SK-N-SH treated with all-trans-retinoic acid at 6 μM for 48 hours (cell line): ENCODE results near the gene NPTXR.

Experiments used
- ATAC-seq: fragments of 200-7000 bp; cut with Tn5 transposase; 3 replicates; pipeline ENCODE4 v1.9.1; 2020; ENCODE audit warnings: mild to moderate bottlenecking, moderate library complexity
- CSDC2 ChIP-seq: fragments of 250-450 bp; sonication (Bioruptor Pico); IDR thresholded peaks from 2 replicates; pipeline ENCODE4 v1.5.0; 2020; ENCODE audit warnings: mild to moderate bottlenecking, moderate library complexity
- ESRRG ChIP-seq: fragments of 250-450 bp; sonication (Bioruptor Pico); IDR thresholded peaks from 2 replicates; pipeline ENCODE4 v1.6.1; 2021; ENCODE audit warnings: mild to moderate bottlenecking
- GLIS3 ChIP-seq: fragments of 250-450 bp; sonication (Bioruptor Pico); IDR thresholded peaks from 2 replicates; pipeline ENCODE4 v1.5.0; 2020; ENCODE audit warnings: mild to moderate bottlenecking, moderate library complexity
- ISL1 ChIP-seq: fragments of 250-450 bp; sonication (Bioruptor Pico); IDR thresholded peaks from 2 replicates; pipeline ENCODE4 v2.1.2; 2022; ENCODE audit warnings: mild to moderate bottlenecking, moderate library complexity
- POU6F1 ChIP-seq: fragments of 250-450 bp; sonication (Bioruptor Pico); IDR thresholded peaks from 2 replicates; pipeline ENCODE4 v1.8.0; 2021; ENCODE audit warnings: low read depth, mild to moderate bottlenecking, moderate library complexity, borderline replicate concordance
- PPARA ChIP-seq: fragments of 250-450 bp; sonication (Bioruptor Pico); IDR thresholded peaks from 2 replicates; pipeline ENCODE4 v1.5.0; 2020; ENCODE audit warnings: mild to moderate bottlenecking, borderline replicate concordance
- SNAI2 ChIP-seq: fragments of 250-450 bp; sonication (Bioruptor Pico); IDR thresholded peaks from 2 replicates; pipeline ENCODE4 v1.5.0; 2020; ENCODE audit warnings: mild to moderate bottlenecking, moderate library complexity
- TOX ChIP-seq: fragments of 250-450 bp; sonication (Bioruptor Pico); IDR thresholded peaks from 2 replicates; pipeline ENCODE4 v1.8.0; 2021; ENCODE audit warnings: mild to moderate bottlenecking, moderate library complexity, borderline replicate concordance
- TSHZ2 ChIP-seq: fragments of 250-450 bp; sonication (Bioruptor Pico); IDR thresholded peaks from 2 replicates; pipeline ENCODE4 v1.5.0; 2020; ENCODE audit warnings: mild to moderate bottlenecking, moderate library complexity
- ZC3H10 ChIP-seq: fragments of 250-450 bp; sonication (Bioruptor Pico); IDR thresholded peaks from 2 replicates; pipeline ENCODE4 v1.5.1; 2021; ENCODE audit warnings: mild to moderate bottlenecking, moderate library complexity
- ZFP3 ChIP-seq: fragments of 250-450 bp; sonication (Bioruptor Pico); IDR thresholded peaks from 2 replicates; pipeline ENCODE4 v1.5.0; 2020; ENCODE audit warnings: mild to moderate bottlenecking, moderate library complexity
- ZFP30 ChIP-seq: fragments of 450-650 bp; formaldehyde crosslinking; IDR thresholded peaks from 2 replicates; pipeline ENCODE4 v1.5.0; 2022; ENCODE audit warnings: mild to moderate bottlenecking, moderate library complexity
- ZNF565 ChIP-seq: fragments of 450-650 bp; formaldehyde crosslinking; conservative IDR thresholded peaks from 2 replicates; pipeline ENCODE4 v1.5.0; 2020; ENCODE audit warnings: low read depth, mild to moderate bottlenecking, moderate library complexity
- ZNF70 ChIP-seq: fragments of 450-650 bp; formaldehyde crosslinking; IDR thresholded peaks from 2 replicates; pipeline ENCODE4 v1.5.0; 2020; ENCODE audit warnings: mild to moderate bottlenecking, moderate library complexity
- ZNF8 ChIP-seq: fragments of 450-650 bp; formaldehyde crosslinking; IDR thresholded peaks from 2 replicates; pipeline ENCODE4 v1.5.0; 2020; ENCODE audit warnings: mild to moderate bottlenecking, moderate library complexity
- TF ChIP-seq, protein P1 (sequence below): fragments of 250-450 bp; sonication (Bioruptor Pico); IDR thresholded peaks from 2 replicates; pipeline ENCODE4 v1.5.1; 2021; ENCODE audit warnings: mild to moderate bottlenecking, moderate library complexity
- TF ChIP-seq, protein P2 (sequence below): fragments of 250-450 bp; sonication (Bioruptor Pico); IDR thresholded peaks from 2 replicates; pipeline ENCODE4 v1.5.1; 2020; ENCODE audit warnings: low read depth, mild to moderate bottlenecking, moderate library complexity
- TF ChIP-seq, protein P3 (sequence below): fragments of 250-450 bp; sonication (Bioruptor Pico); IDR thresholded peaks from 2 replicates; pipeline ENCODE4 v1.8.0; 2020; ENCODE audit warnings: mild to moderate bottlenecking, moderate library complexity, borderline replicate concordance

The NPTXR gene

GRCh38 chr22:38867124-38867455, 23.3 kb upstream of the NPTXR start:
- no peak for ATAC-seq
- TF ChIP-seq POU6F1 (CRISPR knock-in tag) (no peak), ZFP30 (no peak), ZNF565 (CRISPR knock-in tag) (no peak), ZNF70 (CRISPR knock-in tag) (no peak), ISL1 (CRISPR knock-in tag) (no peak), ZNF8 (CRISPR knock-in tag) (no peak), SNAI2 (CRISPR knock-in tag) (no peak), CSDC2 (CRISPR knock-in tag) (no peak), ZC3H10 (CRISPR knock-in tag) (no peak), ZFP3 (no peak), TSHZ2 (CRISPR knock-in tag) (no peak), ESRRG (CRISPR knock-in tag) (no peak), PPARA (CRISPR knock-in tag) (no peak), TOX (CRISPR knock-in tag) (no peak)
- TF ChIP-seq, protein P1, sequence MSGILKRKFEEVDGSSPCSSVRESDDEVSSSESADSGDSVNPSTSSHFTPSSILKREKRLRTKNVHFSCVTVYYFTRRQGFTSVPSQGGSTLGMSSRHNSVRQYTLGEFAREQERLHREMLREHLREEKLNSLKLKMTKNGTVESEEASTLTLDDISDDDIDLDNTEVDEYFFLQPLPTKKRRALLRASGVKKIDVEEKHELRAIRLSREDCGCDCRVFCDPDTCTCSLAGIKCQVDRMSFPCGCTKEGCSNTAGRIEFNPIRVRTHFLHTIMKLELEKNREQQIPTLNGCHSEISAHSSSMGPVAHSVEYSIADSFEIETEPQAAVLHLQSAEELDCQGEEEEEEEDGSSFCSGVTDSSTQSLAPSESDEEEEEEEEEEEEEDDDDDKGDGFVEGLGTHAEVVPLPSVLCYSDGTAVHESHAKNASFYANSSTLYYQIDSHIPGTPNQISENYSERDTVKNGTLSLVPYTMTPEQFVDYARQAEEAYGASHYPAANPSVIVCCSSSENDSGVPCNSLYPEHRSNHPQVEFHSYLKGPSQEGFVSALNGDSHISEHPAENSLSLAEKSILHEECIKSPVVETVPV: no peak
- TF ChIP-seq, protein P2, sequence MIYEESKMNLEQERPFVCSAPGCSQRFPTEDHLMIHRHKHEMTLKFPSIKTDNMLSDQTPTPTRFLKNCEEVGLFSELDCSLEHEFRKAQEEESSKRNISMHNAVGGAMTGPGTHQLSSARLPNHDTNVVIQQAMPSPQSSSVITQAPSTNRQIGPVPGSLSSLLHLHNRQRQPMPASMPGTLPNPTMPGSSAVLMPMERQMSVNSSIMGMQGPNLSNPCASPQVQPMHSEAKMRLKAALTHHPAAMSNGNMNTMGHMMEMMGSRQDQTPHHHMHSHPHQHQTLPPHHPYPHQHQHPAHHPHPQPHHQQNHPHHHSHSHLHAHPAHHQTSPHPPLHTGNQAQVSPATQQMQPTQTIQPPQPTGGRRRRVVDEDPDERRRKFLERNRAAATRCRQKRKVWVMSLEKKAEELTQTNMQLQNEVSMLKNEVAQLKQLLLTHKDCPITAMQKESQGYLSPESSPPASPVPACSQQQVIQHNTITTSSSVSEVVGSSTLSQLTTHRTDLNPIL (CRISPR knock-in tag): no peak

- ATAC-seq: no peak
- TF ChIP-seq ZNF565 (CRISPR knock-in tag) (no peak), ESRRG (CRISPR knock-in tag) (no peak), ISL1 (CRISPR knock-in tag) (no peak), ZNF70 (CRISPR knock-in tag) (no peak), TSHZ2 (CRISPR knock-in tag) (no peak), GLIS3 (CRISPR knock-in tag) (no peak)
Observed at GRCh38 chr22:38866399-38867123, 22.7 kb upstream of the NPTXR start.

DNA sequence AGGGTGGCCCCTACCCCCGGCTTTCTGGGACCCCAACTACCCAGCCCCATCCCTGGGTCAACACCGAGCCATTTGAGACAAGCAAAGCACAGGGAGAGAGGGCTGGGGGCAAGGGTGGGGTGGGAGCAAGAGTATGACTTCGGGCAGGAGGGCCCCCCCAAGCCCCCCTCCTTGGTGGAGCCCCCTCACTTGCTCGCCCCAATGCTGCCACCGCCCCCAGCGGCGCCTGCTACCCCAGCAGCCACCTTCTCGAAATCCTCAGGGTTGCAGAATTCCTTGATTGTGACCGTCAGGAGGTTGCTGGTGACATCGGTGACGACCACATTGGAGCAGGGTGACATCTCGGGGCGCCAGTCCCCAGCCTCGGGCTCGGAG, 22.2 kb upstream of the NPTXR start:
- ATAC-seq: no peak
- TF ChIP-seq, protein P3, sequence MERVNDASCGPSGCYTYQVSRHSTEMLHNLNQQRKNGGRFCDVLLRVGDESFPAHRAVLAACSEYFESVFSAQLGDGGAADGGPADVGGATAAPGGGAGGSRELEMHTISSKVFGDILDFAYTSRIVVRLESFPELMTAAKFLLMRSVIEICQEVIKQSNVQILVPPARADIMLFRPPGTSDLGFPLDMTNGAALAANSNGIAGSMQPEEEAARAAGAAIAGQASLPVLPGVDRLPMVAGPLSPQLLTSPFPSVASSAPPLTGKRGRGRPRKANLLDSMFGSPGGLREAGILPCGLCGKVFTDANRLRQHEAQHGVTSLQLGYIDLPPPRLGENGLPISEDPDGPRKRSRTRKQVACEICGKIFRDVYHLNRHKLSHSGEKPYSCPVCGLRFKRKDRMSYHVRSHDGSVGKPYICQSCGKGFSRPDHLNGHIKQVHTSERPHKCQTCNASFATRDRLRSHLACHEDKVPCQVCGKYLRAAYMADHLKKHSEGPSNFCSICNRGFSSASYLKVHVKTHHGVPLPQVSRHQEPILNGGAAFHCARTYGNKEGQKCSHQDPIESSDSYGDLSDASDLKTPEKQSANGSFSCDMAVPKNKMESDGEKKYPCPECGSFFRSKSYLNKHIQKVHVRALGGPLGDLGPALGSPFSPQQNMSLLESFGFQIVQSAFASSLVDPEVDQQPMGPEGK (CRISPR knock-in tag): no peak
